Colonic mucosa (tissue), 4 donors: ENCODE results near the gene DKKL1. TPM values are rescaled to one million over a fixed set of nuclear protein-coding genes. Genes with fewer than 3 reads are reported as not detected.

ENCODE experiments used
- DNase-seq: peaks from one replicate; pipeline ENCODE4 v3.0.0-alpha.2; 2020
- H3K27ac ChIP-seq: fragments of 200-600 bp; one replicate; pipeline ENCODE4 v1.8.0; 2021
- H3K27me3 ChIP-seq: fragments of 200-600 bp; one replicate; pipeline ENCODE4 v1.8.0; 2021
- H3K36me3 ChIP-seq: fragments of 200-600 bp; one replicate; pipeline ENCODE4 v1.8.0; 2021
- H3K4me1 ChIP-seq: fragments of 200-600 bp; one replicate; pipeline ENCODE4 v1.8.0; 2021; ENCODE audit warnings: mild to moderate bottlenecking
- H3K4me3 ChIP-seq: fragments of 200-600 bp; one replicate; pipeline ENCODE4 v1.8.0; 2021
- H3K9ac ChIP-seq, 2 donors: one replicate each; pipeline ENCODE4 v1.7.0; 2013; ENCODE audit warnings: control low read depth in 2 of 2, low read depth in 2 of 2, low read length in 2 of 2
- H3K9me3 ChIP-seq: fragments of 200-600 bp; one replicate; pipeline ENCODE4 v1.8.0; 2021
- CTCF ChIP-seq: fragments of 200-600 bp; IDR thresholded peaks from one replicate; pipeline ENCODE4 v1.8.0; 2022; ENCODE audit warnings: antibody characterized with exemption, mild to moderate bottlenecking
- intact Hi-C: fragments of 100-400 bp; cut with DNase I; formaldehyde crosslinking; loops from one replicate; pipeline ENCODE4 v1.14.1; 2022
- total RNA-seq, 2 donors: library from RNA; stranded (reverse); fragmentation: NEBNext Ultra II Directional in 1 of 2; extraction: Animal tissue kit (Norgen Biotek cat#: 25700) in 1 of 2; gene quantifications; one replicate each; pipeline ENCODE4 v1.2.1, GENCODE V29; 2021
- donor health status: healthy.
- donor health status: DM: no; HTN: no; CAD: no.
- donor health status: DM: no; HTN: no; CAD: no.

DKKL1 gene
- total RNA-seq, 2 donors from 2014 or later: not detected

- DNase-seq: peak; percentile 83
- intact Hi-C loops: no loop called here
Measured at GRCh38 chr19:49340069-49340864, 23.4 kb upstream of the DKKL1 start.

GRCh38 chr19:49340865-49341718, 22.6 kb upstream of the DKKL1 start:
- H3K36me3 ChIP-seq: no peaks in the 10 kb centered on the region
- no peak overlapping the region for H3K4me3 ChIP-seq
- H3K27ac ChIP-seq: no peak overlapping the region
- DNase-seq: no peak
- intact Hi-C loops: no loop called here
- H3K27me3 ChIP-seq: no peaks in the 10 kb centered on the region
- peaks cover 6% of the 10 kb centered on the region for H3K4me1 ChIP-seq
- TF ChIP-seq CTCF: no peak
- H3K9ac ChIP-seq: no peak overlapping the region
- H3K9me3 ChIP-seq: no peaks in the 10 kb centered on the region

More at GRCh38 chr19:49340069-49340864, 23.4 kb upstream of the DKKL1 start:
- H3K9me3 ChIP-seq: no peaks in the 10 kb centered on the region
- peaks cover 6% of the 10 kb centered on the region for H3K4me1 ChIP-seq
- H3K4me3 ChIP-seq: peak overlapping the region; percentile 22
- no peaks in the 10 kb centered on the region for H3K27me3 ChIP-seq
- TF ChIP-seq CTCF: no peak
- H3K9ac ChIP-seq: peak overlapping the region in 1 of 2 donors; percentile 34
- H3K27ac ChIP-seq: peak overlapping the region; percentile 72
- H3K36me3 ChIP-seq: no peaks in the 10 kb centered on the region

GRCh38 chr19:49342291-49342721, 21.4 kb upstream of the DKKL1 start:
- Histone ChIP-seq H3K4me3 (no peak overlapping the region), H3K27me3 (no peaks in the 10 kb centered on the region), H3K36me3 (no peaks in the 10 kb centered on the region), H3K9ac (no peak overlapping the region), H3K27ac (no peak overlapping the region), H3K4me1 (peaks cover 6% of the 10 kb centered on the region), H3K9me3 (no peaks in the 10 kb centered on the region)
- intact Hi-C loops: no loop called here
- no peak for DNase-seq
- no peak for TF ChIP-seq CTCF

GRCh38 chr19:49343123-49343522, 20.6 kb upstream of the DKKL1 start:
- no peak for TF ChIP-seq CTCF
- intact Hi-C loops: no loop called here
- H3K4me1 ChIP-seq: peaks cover 6% of the 10 kb centered on the region
- H3K9ac ChIP-seq: no peak overlapping the region
- no peak for DNase-seq
- no peaks in the 10 kb centered on the region for H3K36me3 ChIP-seq
- H3K27me3 ChIP-seq: no peaks in the 10 kb centered on the region
- H3K9me3 ChIP-seq: no peaks in the 10 kb centered on the region
- no peak overlapping the region for H3K27ac ChIP-seq
- H3K4me3 ChIP-seq: no peak overlapping the region

GRCh38 chr19:49344505-49345423, 18.9 kb upstream of the DKKL1 start:
- Histone ChIP-seq H3K9me3 (no peaks in the 10 kb centered on the region), H3K4me3 (no peak overlapping the region), H3K9ac (no peak overlapping the region), H3K36me3 (no peaks in the 10 kb centered on the region), H3K4me1 (peaks cover 3% of the 10 kb centered on the region), H3K27me3 (no peaks in the 10 kb centered on the region), H3K27ac (no peak overlapping the region)
- DNase-seq: no peak
- no peak for TF ChIP-seq CTCF
- intact Hi-C loops: no loop called here
